H9 (cell line): ENCODE measurements around the gene SH3BP1. TPM values are rescaled to one million over a fixed set of nuclear protein-coding genes. Genes with fewer than 3 reads are reported as not detected.

Experiments
- DNase-seq: peaks from one replicate; pipeline ENCODE4 v3.0.0-alpha.2; 2017
- H2AFZ ChIP-seq: one replicate; pipeline ENCODE4 v1.6.1; 2013; ENCODE audit warnings: mild to moderate bottlenecking, low read length, control low read depth, moderate library complexity
- H2AK5ac ChIP-seq: 2 replicates; pipeline ENCODE4 v1.6.1; 2013; ENCODE audit warnings: low read length, control low read depth, mixed read lengths; ENCODE audit not compliant: insufficient read length
- H2BK120ac ChIP-seq: one replicate; pipeline ENCODE4 v1.6.1; 2013; ENCODE audit warnings: low read depth, mild to moderate bottlenecking, low read length, control low read depth, inconsistent platforms; ENCODE audit not compliant: poor library complexity, severe bottlenecking
- H2BK12ac ChIP-seq: 2 replicates; pipeline ENCODE4 v1.6.1; 2013; ENCODE audit warnings: low read length, control low read depth, mixed read lengths, low read depth; ENCODE audit not compliant: insufficient read length
- H2BK15ac ChIP-seq: 2 replicates; pipeline ENCODE4 v1.6.1; 2013; ENCODE audit warnings: low read depth, low read length, control low read depth
- H2BK20ac ChIP-seq: one replicate; pipeline ENCODE4 v1.6.1; 2013; ENCODE audit warnings: low read depth, mild to moderate bottlenecking, low read length, control low read depth, inconsistent platforms; ENCODE audit not compliant: poor library complexity, severe bottlenecking
- H2BK5ac ChIP-seq: 2 replicates; pipeline ENCODE4 v1.6.1; 2013; ENCODE audit warnings: low read length, control low read depth, mixed read lengths; ENCODE audit not compliant: insufficient read length
- H3K14ac ChIP-seq: 2 replicates; pipeline ENCODE4 v1.6.1; 2013; ENCODE audit warnings: low read length, control low read depth; ENCODE audit not compliant: insufficient read depth
- H3K18ac ChIP-seq: 2 replicates; pipeline ENCODE4 v1.6.1; 2013; ENCODE audit warnings: low read depth, mild to moderate bottlenecking, mixed read lengths, low read length, control low read depth; ENCODE audit not compliant: insufficient read length
- H3K23ac ChIP-seq: 2 replicates; pipeline ENCODE4 v1.6.1; 2013; ENCODE audit warnings: low read length, control low read depth, mixed read lengths, low read depth; ENCODE audit not compliant: insufficient read length
- H3K23me2 ChIP-seq: 2 replicates; pipeline ENCODE4 v1.6.1; 2013; ENCODE audit warnings: low read depth, mild to moderate bottlenecking, mixed read lengths, low read length, control low read depth; ENCODE audit not compliant: insufficient read length, poor library complexity, severe bottlenecking
- H3K27ac ChIP-seq: 2 replicates; pipeline ENCODE4 v1.5.1; 2013; ENCODE audit warnings: low read length, control low read depth, mixed read lengths, low read depth; ENCODE audit not compliant: insufficient read length
- H3K27me3 ChIP-seq: 2 replicates; pipeline ENCODE4 v1.6.1; 2013; ENCODE audit warnings: low read length, control low read depth, inconsistent platforms; ENCODE audit not compliant: insufficient read depth
- H3K4ac ChIP-seq: 2 replicates; pipeline ENCODE4 v1.6.1; 2013; ENCODE audit warnings: low read depth, mild to moderate bottlenecking, control low read depth, inconsistent platforms, low read length, moderate library complexity
- H3K4me1 ChIP-seq: 2 replicates; pipeline ENCODE4 v1.6.1; 2013; ENCODE audit warnings: low read length, control low read depth, inconsistent platforms; ENCODE audit not compliant: insufficient read depth
- H3K4me2 ChIP-seq: 2 replicates; pipeline ENCODE4 v1.6.1; 2013; ENCODE audit warnings: low read length, control low read depth, mixed read lengths; ENCODE audit not compliant: insufficient read length, insufficient read depth
- H3K56ac ChIP-seq: 2 replicates; pipeline ENCODE4 v1.6.1; 2013; ENCODE audit warnings: low read depth, mild to moderate bottlenecking, mixed read lengths, low read length, control low read depth; ENCODE audit not compliant: insufficient read length
- H3K79me1 ChIP-seq: 2 replicates; pipeline ENCODE4 v1.6.1; 2013; ENCODE audit warnings: low read depth, mild to moderate bottlenecking, moderate library complexity, low read length, control low read depth, inconsistent platforms; ENCODE audit not compliant: insufficient read depth, poor library complexity, severe bottlenecking
- H3K79me2 ChIP-seq: 2 replicates; pipeline ENCODE4 v1.6.1; 2013; ENCODE audit warnings: low read length, control low read depth, inconsistent platforms; ENCODE audit not compliant: insufficient read depth
- H3K9ac ChIP-seq: 2 replicates; pipeline ENCODE4 v1.6.1; 2013; ENCODE audit warnings: low read length, control low read depth, mixed read lengths; ENCODE audit not compliant: insufficient read length; ENCODE audit errors: extremely low read depth
- H3K9me3 ChIP-seq: one replicate; pipeline ENCODE4 v1.6.1; 2013; ENCODE audit warnings: low read depth, low read length, inconsistent platforms; ENCODE audit not compliant: control insufficient read depth
- H3T11ph ChIP-seq: one replicate; pipeline ENCODE4 v1.6.1; 2013; ENCODE audit warnings: mild to moderate bottlenecking, low read length, control low read depth, inconsistent platforms
- H4K20me1 ChIP-seq: one replicate; pipeline ENCODE4 v1.6.1; 2013; ENCODE audit not compliant: control insufficient read depth, insufficient read length, insufficient read depth
- H4K5ac ChIP-seq: 2 replicates; pipeline ENCODE4 v1.6.1; 2013; ENCODE audit warnings: low read depth, mild to moderate bottlenecking, mixed read lengths, low read length, control low read depth; ENCODE audit not compliant: insufficient read length
- H4K8ac ChIP-seq: replicated peaks from 2 replicates; pipeline ENCODE4 v1.6.1; 2013; ENCODE audit warnings: low read length, control low read depth, mixed read lengths, low read depth; ENCODE audit not compliant: insufficient read length
- H4K91ac ChIP-seq: 2 replicates; pipeline ENCODE4 v1.6.1; 2013; ENCODE audit warnings: low read depth, mild to moderate bottlenecking, moderate library complexity, mixed read lengths, low read length, control low read depth; ENCODE audit not compliant: insufficient read length
- H3K27ac Mint-ChIP-seq, 3 experiments: 2 replicates in 2 of 3; 3 replicates in 1 of 3; pipeline ENCODE4 v1.8.0; 2020 to 2021; ENCODE audit warnings: mixed read lengths in 3 of 3, mild to moderate bottlenecking in 1 of 3, moderate library complexity in 1 of 3
- H3K27me3 Mint-ChIP-seq: 2 replicates; pipeline ENCODE4 v1.8.0; 2021; ENCODE audit warnings: low read depth, mild to moderate bottlenecking, moderate library complexity, mixed read lengths
- H3K36me3 Mint-ChIP-seq, 3 experiments: 2 replicates in 2 of 3; 3 replicates in 1 of 3; pipeline ENCODE4 v1.8.0; 2020 to 2021; ENCODE audit warnings: low read depth in 3 of 3, mixed read lengths in 3 of 3; ENCODE audit not compliant: insufficient read depth in 1 of 3
- H3K4me1 Mint-ChIP-seq, 2 experiments: 2 replicates each; pipeline ENCODE4 v1.8.0; 2020; ENCODE audit warnings: mixed read lengths in 2 of 2
- H3K4me3 Mint-ChIP-seq, 2 experiments: 2 replicates in 1 of 2; 3 replicates in 1 of 2; pipeline ENCODE4 v1.8.0; 2020 to 2021; ENCODE audit warnings: mild to moderate bottlenecking in 2 of 2, mixed read lengths in 2 of 2, moderate library complexity in 1 of 2
- H3K9me3 Mint-ChIP-seq, 2 experiments: 2 replicates in 1 of 2; 3 replicates in 1 of 2; pipeline ENCODE4 v1.8.0; 2020; ENCODE audit warnings: mild to moderate bottlenecking in 2 of 2, mixed read lengths in 2 of 2, moderate library complexity in 1 of 2
- CTCF ChIP-seq: fragments of 200-600 bp; sonication (generic); conservative IDR thresholded peaks from 3 replicates; pipeline ENCODE4 v1.8.0; 2021; ENCODE audit warnings: antibody characterized with exemption, mild to moderate bottlenecking
- WGBS: extraction: QIAGEN DNeasy Blood & Tissue Kit; methylation state at CpG from one replicate; pipeline ENCODE4 v1.1.7; 2013; ENCODE audit warnings: missing lambda C conversion rate, low lambda C conversion rate, mixed read lengths; ENCODE audit not compliant: insufficient read length; ENCODE audit errors: extremely low coverage; 5-methylcytosine and 5-hydroxymethylcytosine counted together
- total RNA-seq: library from RNA; stranded (reverse); gene quantifications from 2 replicates; pipeline ENCODE4 v1.2.1, GENCODE V29; 2021

SH3BP1 gene
- total RNA-seq, 1 experiment from 2014 or later, result 33.6 TPM

GRCh38 chr22:37636186-37636948 is 3.1 kb upstream of the SH3BP1 start:
- peaks cover 0 to 8% (median 8%) of the 10 kb centered on the region in 3 experiments; a peak in 5 of 7 replicates for H3K36me3 Mint-ChIP-seq
- Histone ChIP-seq H4K8ac (no peak overlapping the region), H4K5ac (no peak overlapping the region), H3K79me1 (no peaks in the 10 kb centered on the region), H2BK15ac (no peak overlapping the region), H3K23me2 (peaks cover 8% of the 10 kb centered on the region), H2BK20ac (no peak overlapping the region), H3K56ac (no peak overlapping the region), H2BK12ac (no peak overlapping the region), H3K18ac (no peak overlapping the region), H3T11ph (no peak overlapping the region), H3K4ac (no peak overlapping the region), H3K9me3 (no peaks in the 10 kb centered on the region), H4K91ac (no peak overlapping the region), H3K4me2 (no peak overlapping the region), H2BK120ac (no peak overlapping the region), H3K4me1 (peaks cover 5% of the 10 kb centered on the region; the same call in 1 of the 2 replicates), H3K23ac (no peak overlapping the region), H2BK5ac (no peak overlapping the region), H3K14ac (no peak overlapping the region; the same call in 1 of the 2 replicates), H4K20me1 (no peaks in the 10 kb centered on the region), H3K79me2 (no peaks in the 10 kb centered on the region), H2AK5ac (no peak overlapping the region), H3K9ac (no peak overlapping the region), H2AFZ (no peak overlapping the region), H3K27me3 (no peaks in the 10 kb centered on the region), H3K27ac (no peak overlapping the region)
- H3K27me3 Mint-ChIP-seq, result no peaks in the 10 kb centered on the region; the same call in 1 of the 2 replicates
- no CpG with 5 or more reads among the region's 6 CpGs for WGBS
- H3K9me3 Mint-ChIP-seq, result no peaks in the 10 kb centered on the region
- H3K4me3 Mint-ChIP-seq, result no peak overlapping the region; a peak in 1 of 5 replicates
- DNase-seq, result no peak
- peaks cover 35 to 44% of the 10 kb centered on the region in 2 experiments for H3K4me1 Mint-ChIP-seq
- H3K27ac Mint-ChIP-seq, result peak overlapping the region in 2 of 3 experiments; percentile 65 to 75; a peak in 2 of 7 replicates
- peak; percentile 45 for TF ChIP-seq CTCF
